CD4-positive, alpha-beta memory T cell (primary cell): ENCODE results near the gene VWC2L. TPM values are rescaled to one million over a fixed set of nuclear protein-coding genes. Genes with fewer than 3 reads are reported as not detected.
A peak's percentile ranks its signal among the peaks of the same experiment; 100 is the strongest.

Source experiments
- CTCF ChIA-PET: fragments of 350-600 bp; sonication (Branson Sonifier 250); formaldehyde crosslinking; loops from one replicate; lab custom pipeline; 2021; ENCODE audit warnings: inconsistent platforms; ENCODE audit not compliant: partially characterized antibody; lab: Charles Lee
- POLR2A ChIA-PET: fragments of 350-600 bp; sonication (Branson Sonifier 250); formaldehyde crosslinking; loops from one replicate; lab custom pipeline; 2021; ENCODE audit not compliant: partially characterized antibody; lab: Charles Lee
- DNase-seq, 5 donors: peaks; one replicate each; pipeline versions ENCODE4 v3.0.0 to v3.0.0-alpha.2; 2020 to 2022; ENCODE audit warnings: mixed read lengths in 1 of 5
- H3K27ac ChIP-seq: one replicate; pipeline ENCODE4 v1.7.0; 2013; ENCODE audit warnings: low read depth, low read length
- H3K27me3 ChIP-seq: 2 replicates; pipeline ENCODE4 v1.7.0; 2013; ENCODE audit warnings: mild to moderate bottlenecking, low read length, moderate library complexity; ENCODE audit not compliant: insufficient read depth
- H3K36me3 ChIP-seq: 2 replicates; pipeline ENCODE4 v1.7.0; 2013; ENCODE audit warnings: mild to moderate bottlenecking, low read length, moderate library complexity; ENCODE audit not compliant: insufficient read depth
- H3K4me1 ChIP-seq: 2 replicates; pipeline ENCODE4 v1.7.0; 2013; ENCODE audit warnings: mild to moderate bottlenecking, low read length, moderate library complexity; ENCODE audit not compliant: insufficient read depth
- H3K4me3 ChIP-seq, 2 donors: one replicate each; pipeline ENCODE4 v1.7.0; 2013; ENCODE audit warnings: low read length in 2 of 2, mild to moderate bottlenecking in 1 of 2
- H3K9me3 ChIP-seq, 2 donors: one replicate each; pipeline ENCODE4 v1.7.0; 2013; ENCODE audit warnings: low read length in 2 of 2, control low read depth in 1 of 2; ENCODE audit not compliant: control insufficient read depth in 1 of 2
- H3K27ac Mint-ChIP-seq, 7 donors: one replicate each; pipeline ENCODE4 v1.8.0; 2020 to 2021; ENCODE audit warnings: mixed read lengths in 7 of 7, mild to moderate bottlenecking in 6 of 7, inconsistent platforms in 3 of 7, moderate library complexity in 3 of 7
- H3K27me3 Mint-ChIP-seq, 2 donors: one replicate each; pipeline ENCODE4 v1.8.0; 2020 to 2021; ENCODE audit warnings: mixed read lengths in 2 of 2
- H3K36me3 Mint-ChIP-seq, 2 donors: one replicate each; pipeline ENCODE4 v1.8.0; 2020 to 2021; ENCODE audit warnings: mixed read lengths in 2 of 2, inconsistent platforms in 1 of 2, mild to moderate bottlenecking in 1 of 2
- H3K4me1 Mint-ChIP-seq, 4 donors: one replicate each; pipeline ENCODE4 v1.8.0; 2020 to 2021; ENCODE audit warnings: mixed read lengths in 4 of 4, mild to moderate bottlenecking in 1 of 4
- H3K4me3 Mint-ChIP-seq, 8 donors: one replicate each; pipeline ENCODE4 v1.8.0; 2020 to 2021; ENCODE audit warnings: mixed read lengths in 8 of 8, mild to moderate bottlenecking in 7 of 8, moderate library complexity in 6 of 8, inconsistent platforms in 3 of 8
- H3K9me3 Mint-ChIP-seq, 8 donors: one replicate each; pipeline ENCODE4 v1.8.0; 2020 to 2021; ENCODE audit warnings: mixed read lengths in 8 of 8, mild to moderate bottlenecking in 5 of 8, inconsistent platforms in 3 of 8, moderate library complexity in 1 of 8
- intact Hi-C: fragments of 100-400 bp; cut with micrococcal nuclease; formaldehyde crosslinking; loops from one replicate; pipeline ENCODE4 v1.15.1; 2023
- polyA plus RNA-seq, 2 donors: library from polyadenylated mRNA; unstranded; fragments of 300-500 nt; fragmentation: Illumina TruSeq; gene quantifications; one replicate each; pipeline ENCODE4 v1.2.3, GENCODE V29; 2021
- total RNA-seq, 2 experiments: library from RNA; stranded (reverse); gene quantifications; one replicate each; pipeline ENCODE4 v1.2.3, GENCODE V29; 2021

Gene VWC2L
- total and polyA plus RNA-seq, 4 experiments from 2014 or later = not detected

DNA sequence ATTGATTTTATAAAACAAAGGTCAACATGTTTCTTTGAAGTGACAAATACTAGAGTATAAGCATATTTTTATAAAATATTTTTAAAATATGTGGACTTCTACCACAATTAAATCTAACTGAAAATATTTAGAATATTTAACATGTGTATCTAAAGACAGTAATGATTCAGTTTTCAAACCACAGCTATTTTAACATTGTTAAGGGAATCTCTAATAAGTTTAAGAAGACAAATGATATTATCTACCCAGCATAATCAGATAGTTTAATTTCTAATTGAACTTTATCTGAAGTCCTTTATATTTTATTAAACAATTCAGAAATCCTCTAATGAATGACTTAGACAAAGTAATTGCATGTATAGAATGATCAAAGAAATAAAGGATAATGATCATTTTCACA, 96.2 kb downstream of the VWC2L start:
- Histone ChIP-seq H3K27me3 (no peaks in the 10 kb centered on the region), H3K4me1 (no peaks in the 10 kb centered on the region), H3K9me3 (no peaks in the 10 kb centered on the region), H3K36me3 (no peaks in the 10 kb centered on the region), H3K4me3 (no peak overlapping the region), H3K27ac (no peak overlapping the region)
- H3K36me3 Mint-ChIP-seq = no peaks in the 10 kb centered on the region
- CTCF ChIA-PET = no interaction called here
- H3K4me1 Mint-ChIP-seq = no peaks in the 10 kb centered on the region
- H3K4me3 Mint-ChIP-seq = no peak overlapping the region
- peaks cover 0 to 3% (median 0%) of the 10 kb centered on the region in 8 donors for H3K9me3 Mint-ChIP-seq
- intact Hi-C loops = no loop called here
- H3K27me3 Mint-ChIP-seq = peaks cover 0 to 2% of the 10 kb centered on the region in 2 donors
- POLR2A ChIA-PET = no interaction called here
- no peak for DNase-seq
- H3K27ac Mint-ChIP-seq = no peak overlapping the region

- H3K4me3 Mint-ChIP-seq = no peak overlapping the region
- H3K27me3 Mint-ChIP-seq = no peaks in the 10 kb centered on the region
- H3K27ac Mint-ChIP-seq = no peak overlapping the region
- no peaks in the 10 kb centered on the region for H3K4me1 ChIP-seq
- no peak overlapping the region for H3K27ac ChIP-seq
- POLR2A ChIA-PET = no interaction called here
- CTCF ChIA-PET = no interaction called here
- H3K36me3 ChIP-seq = no peaks in the 10 kb centered on the region
- no peak overlapping the region for H3K4me3 ChIP-seq
- no peaks in the 10 kb centered on the region for H3K9me3 ChIP-seq
- peaks cover 0 to 2% (median 0%) of the 10 kb centered on the region in 8 donors for H3K9me3 Mint-ChIP-seq
- intact Hi-C loops = no loop called here
- no peaks in the 10 kb centered on the region for H3K36me3 Mint-ChIP-seq
- no peaks in the 10 kb centered on the region for H3K27me3 ChIP-seq
- H3K4me1 Mint-ChIP-seq = no peaks in the 10 kb centered on the region
- DNase-seq = no peak
These were observed 103.8 kb downstream of the VWC2L start for GRCh38 chr2:214514704-214515103.

DNA sequence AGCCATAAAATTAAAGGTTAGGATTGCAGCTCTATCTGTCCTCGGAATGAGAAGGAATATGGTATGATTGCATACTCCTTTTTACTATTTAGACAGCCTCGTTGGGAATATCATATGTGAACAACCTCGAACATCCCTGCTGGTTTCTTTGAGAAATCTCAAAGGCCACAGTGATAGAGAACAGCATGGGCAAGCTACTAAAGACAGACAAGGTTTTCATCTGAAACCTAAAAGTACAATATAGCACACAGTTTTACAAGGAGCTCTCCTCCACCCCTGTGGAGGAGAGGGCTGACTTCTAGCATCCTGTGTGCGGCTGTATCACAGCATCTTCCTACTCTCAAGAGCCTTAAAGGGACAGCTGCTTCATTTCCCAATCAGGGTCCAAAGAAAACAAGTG, 104.3 kb downstream of the VWC2L start:
- ChIA-PET POLR2A (no interaction called here), CTCF (no interaction called here)
- H3K27me3 Mint-ChIP-seq = no peaks in the 10 kb centered on the region
- H3K9me3 ChIP-seq = no peaks in the 10 kb centered on the region
- H3K4me3 Mint-ChIP-seq = no peak overlapping the region
- DNase-seq = no peak
- H3K4me3 ChIP-seq = no peak overlapping the region
- H3K36me3 ChIP-seq = no peaks in the 10 kb centered on the region
- no peaks in the 10 kb centered on the region for H3K27me3 ChIP-seq
- H3K4me1 Mint-ChIP-seq = no peaks in the 10 kb centered on the region
- H3K4me1 ChIP-seq = no peaks in the 10 kb centered on the region
- no peaks in the 10 kb centered on the region for H3K36me3 Mint-ChIP-seq
- H3K27ac ChIP-seq = no peak overlapping the region
- intact Hi-C loops = no loop called here
- H3K9me3 Mint-ChIP-seq = peaks cover 0 to 2% (median 0%) of the 10 kb centered on the region in 8 donors
- no peak overlapping the region for H3K27ac Mint-ChIP-seq

DNA sequence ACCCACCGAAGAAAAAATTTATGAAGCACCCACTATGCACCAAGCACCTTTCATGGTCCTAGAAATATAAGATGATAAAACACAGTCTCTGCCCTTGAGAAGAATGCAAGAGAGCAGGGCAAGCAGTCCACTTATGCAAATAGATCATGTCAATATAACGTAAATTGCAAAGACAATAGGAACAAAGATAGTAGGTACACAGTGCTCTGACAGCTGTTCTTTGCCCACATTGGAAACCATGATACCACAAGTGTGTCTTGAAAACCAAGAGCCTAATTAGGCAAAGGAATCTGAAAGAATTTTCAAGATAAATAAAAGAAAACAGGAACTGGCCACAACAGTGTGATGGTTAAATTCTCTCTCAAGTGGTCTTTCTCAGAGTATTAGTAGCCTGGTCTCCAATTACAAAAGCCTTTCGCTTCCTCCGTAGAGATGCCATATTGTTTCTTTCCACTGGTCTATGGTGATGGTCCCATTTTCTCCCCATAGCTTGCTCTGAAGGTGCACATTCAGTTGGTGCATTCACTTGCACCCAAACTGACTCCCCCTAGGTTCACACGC, 108.5 kb downstream of the VWC2L start:
- H3K36me3 Mint-ChIP-seq = no peaks in the 10 kb centered on the region
- ChIA-PET CTCF (no interaction called here), POLR2A (no interaction called here)
- H3K9me3 ChIP-seq = no peaks in the 10 kb centered on the region
- no peaks in the 10 kb centered on the region for H3K36me3 ChIP-seq
- no peaks in the 10 kb centered on the region for H3K27me3 ChIP-seq
- H3K4me3 ChIP-seq = no peak overlapping the region
- peak in 1 of 5 donors; percentile 22 for DNase-seq
- intact Hi-C loops = no loop called here
- H3K27ac ChIP-seq = no peak overlapping the region
- no peaks in the 10 kb centered on the region for H3K27me3 Mint-ChIP-seq
- H3K4me3 Mint-ChIP-seq = no peak overlapping the region
- no peaks in the 10 kb centered on the region for H3K4me1 ChIP-seq
- no peaks in the 10 kb centered on the region for H3K4me1 Mint-ChIP-seq
- peaks cover 0 to 2% (median 0%) of the 10 kb centered on the region in 8 donors for H3K9me3 Mint-ChIP-seq
- H3K27ac Mint-ChIP-seq = no peak overlapping the region

DNA sequence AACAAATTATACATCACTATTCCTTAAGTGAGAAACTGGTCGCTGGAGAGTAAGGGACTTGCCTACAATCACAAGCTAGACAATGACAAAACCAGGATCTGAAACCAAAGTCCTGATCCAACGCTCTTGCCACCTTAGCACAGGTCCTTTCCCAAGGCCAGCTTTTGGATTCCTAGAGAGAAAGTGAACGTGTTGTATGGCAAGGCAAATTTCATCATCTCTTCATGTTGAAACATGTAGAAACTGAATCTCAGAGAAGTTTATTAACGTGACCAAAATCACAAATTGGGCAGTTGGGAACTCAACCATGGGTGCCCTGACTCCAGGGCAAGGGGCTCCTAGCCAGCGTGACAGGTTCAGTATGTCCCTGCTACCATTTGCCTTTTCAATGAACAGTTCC, 118.2 kb downstream of the VWC2L start:
- DNase-seq = no peak
- CTCF ChIA-PET = no interaction called here
- intact Hi-C loops = no loop called here
- H3K27me3 ChIP-seq = no peaks in the 10 kb centered on the region
- peaks cover 0 to 6% (median 1%) of the 10 kb centered on the region in 8 donors for H3K9me3 Mint-ChIP-seq
- H3K27ac Mint-ChIP-seq = no peak overlapping the region
- POLR2A ChIA-PET = no interaction called here
- H3K4me3 ChIP-seq = no peak overlapping the region
- no peaks in the 10 kb centered on the region for H3K4me1 ChIP-seq
- H3K36me3 Mint-ChIP-seq = no peaks in the 10 kb centered on the region
- H3K9me3 ChIP-seq = no peaks in the 10 kb centered on the region
- no peak overlapping the region for H3K4me3 Mint-ChIP-seq
- H3K27me3 Mint-ChIP-seq = no peaks in the 10 kb centered on the region
- H3K36me3 ChIP-seq = no peaks in the 10 kb centered on the region
- H3K4me1 Mint-ChIP-seq = no peaks in the 10 kb centered on the region
- no peak overlapping the region for H3K27ac ChIP-seq

GRCh38 chr2:214529514-214529913, 118.7 kb downstream of the VWC2L start:
- no peak overlapping the region for H3K27ac Mint-ChIP-seq
- intact Hi-C loops = no loop called here
- ChIA-PET POLR2A (no interaction called here), CTCF (no interaction called here)
- H3K4me3 Mint-ChIP-seq = no peak overlapping the region
- no peak for DNase-seq
- H3K27ac ChIP-seq = no peak overlapping the region
- no peaks in the 10 kb centered on the region for H3K4me1 Mint-ChIP-seq
- no peaks in the 10 kb centered on the region for H3K27me3 ChIP-seq
- H3K9me3 Mint-ChIP-seq = peaks cover 0 to 6% (median 1%) of the 10 kb centered on the region in 8 donors
- H3K36me3 Mint-ChIP-seq = no peaks in the 10 kb centered on the region
- no peak overlapping the region for H3K4me3 ChIP-seq
- no peaks in the 10 kb centered on the region for H3K4me1 ChIP-seq
- H3K27me3 Mint-ChIP-seq = no peaks in the 10 kb centered on the region
- no peaks in the 10 kb centered on the region for H3K36me3 ChIP-seq
- H3K9me3 ChIP-seq = no peaks in the 10 kb centered on the region

DNA sequence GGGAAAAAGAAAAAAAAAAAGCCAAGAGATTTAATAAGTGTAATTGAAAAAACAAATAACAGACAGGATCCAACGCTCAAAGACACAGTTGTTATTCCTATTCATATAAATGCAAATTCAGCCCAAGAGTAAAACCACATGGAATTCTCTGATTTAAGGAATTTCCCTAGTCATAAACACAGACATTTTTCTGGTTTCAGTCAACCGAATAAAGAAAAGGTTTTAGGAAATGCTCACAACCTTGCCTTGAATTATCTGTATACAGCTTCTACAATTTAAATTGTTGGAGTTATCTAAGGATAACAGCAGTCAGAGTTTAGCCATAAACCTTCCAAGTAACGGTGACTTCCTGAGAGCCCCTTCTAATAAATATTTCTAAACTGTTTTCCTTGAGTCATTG, 122.7 kb downstream of the VWC2L start:
- Mint-ChIP-seq H3K27me3 (no peaks in the 10 kb centered on the region), H3K36me3 (no peaks in the 10 kb centered on the region), H3K4me3 (no peak overlapping the region), H3K9me3 (no peaks in the 10 kb centered on the region), H3K4me1 (no peaks in the 10 kb centered on the region), H3K27ac (no peak overlapping the region)
- intact Hi-C loops = no loop called here
- ChIA-PET CTCF (no interaction called here), POLR2A (no interaction called here)
- Histone ChIP-seq H3K4me3 (no peak overlapping the region), H3K4me1 (no peaks in the 10 kb centered on the region), H3K36me3 (no peaks in the 10 kb centered on the region), H3K27me3 (no peaks in the 10 kb centered on the region), H3K27ac (no peak overlapping the region), H3K9me3 (no peaks in the 10 kb centered on the region)
- DNase-seq = no peak

DNA sequence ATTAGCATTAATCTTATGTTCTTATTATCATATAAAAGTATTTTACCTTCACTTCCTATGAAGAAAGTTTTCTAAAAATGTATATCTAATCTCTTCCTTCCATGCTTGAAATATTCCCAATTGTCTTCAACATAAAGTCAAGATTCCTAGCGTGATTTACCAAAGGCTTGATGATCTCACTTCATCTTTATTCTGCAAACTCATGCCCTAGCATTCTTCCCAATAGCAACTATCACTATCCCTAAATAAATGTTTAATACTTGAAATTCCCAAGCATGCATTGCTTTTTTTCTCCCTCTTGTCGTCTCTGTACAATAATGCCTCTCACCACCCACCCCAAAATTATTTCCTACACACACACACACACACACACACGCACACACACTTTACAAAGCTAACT, 125.8 kb downstream of the VWC2L start:
- Mint-ChIP-seq H3K9me3 (no peaks in the 10 kb centered on the region), H3K27ac (no peak overlapping the region), H3K36me3 (no peaks in the 10 kb centered on the region), H3K4me1 (no peaks in the 10 kb centered on the region), H3K4me3 (no peak overlapping the region), H3K27me3 (no peaks in the 10 kb centered on the region)
- no peak for DNase-seq
- Histone ChIP-seq H3K27ac (no peak overlapping the region), H3K4me3 (no peak overlapping the region), H3K27me3 (no peaks in the 10 kb centered on the region), H3K4me1 (no peaks in the 10 kb centered on the region), H3K36me3 (no peaks in the 10 kb centered on the region), H3K9me3 (no peaks in the 10 kb centered on the region)
- POLR2A ChIA-PET = no interaction called here
- intact Hi-C loops = no loop called here
- CTCF ChIA-PET = no interaction called here
